Peyer's patch (tissue), 4 donors: ENCODE measurements around the gene LYL1. TPM values are rescaled to one million over a fixed set of nuclear protein-coding genes. Genes with fewer than 3 reads are reported as not detected.

Source experiments
- DNase-seq, 3 donors: peaks; one replicate each; pipeline ENCODE4 v3.0.0-alpha.2; 2017 to 2019
- H3K27ac ChIP-seq, 4 donors: fragments of 200-600 bp; sonication (generic); one replicate each; pipeline ENCODE4 v1.5.1; 2016 to 2019
- H3K27me3 ChIP-seq, 2 donors: fragments of 200-600 bp; sonication (generic); one replicate each; pipeline ENCODE4 v1.5.1; 2019
- H3K36me3 ChIP-seq, 3 donors: fragments of 200-600 bp; sonication (generic); one replicate each; pipeline ENCODE4 v1.5.1; 2016 to 2019
- H3K4me1 ChIP-seq, 4 donors: fragments of 200-600 bp; sonication (generic); one replicate each; pipeline ENCODE4 v1.5.1; 2016 to 2019
- H3K4me3 ChIP-seq, 4 donors: fragments of 200-600 bp; sonication (generic); 1 replicate in 3 of 4; 2 replicates in 1 of 4; pipeline ENCODE4 v1.5.1; 2016 to 2019; ENCODE audit warnings: mild to moderate bottlenecking in 1 of 4
- H3K9me3 ChIP-seq, 4 donors: fragments of 200-600 bp; sonication (generic); one replicate each; pipeline ENCODE4 v1.5.1; 2016 to 2019; ENCODE audit warnings: mild to moderate bottlenecking in 1 of 4
- CTCF ChIP-seq, 6 experiments: fragments of 450-650 bp in 4 of 6; fragments of 200-600 bp in 2 of 6; sonication (generic) in 1 of 6; IDR thresholded peaks; one replicate each; pipeline ENCODE4 v1.5.1; 2017 to 2019; ENCODE audit warnings: antibody characterized with exemption in 6 of 6, mild to moderate bottlenecking in 3 of 6, moderate library complexity in 1 of 6
- POLR2A ChIP-seq, 2 donors: fragments of 450-650 bp; IDR thresholded peaks; one replicate each; pipeline ENCODE4 v1.5.1; 2017; ENCODE audit warnings: antibody characterized with exemption in 2 of 2, mild to moderate bottlenecking in 2 of 2, moderate library complexity in 2 of 2
- total RNA-seq, 4 donors: library from RNA; depleted of rRNA; stranded (reverse); fragments of >200 nt; gene quantifications; one replicate each; pipeline ENCODE4 v1.1.0, GENCODE V29; 2016

Gene LYL1
- total RNA-seq, 4 donors from 2014 or later, result 1.2 to 21.5 (median 4.9) TPM

- TF ChIP-seq CTCF (IDR thresholded peaks at IDR 0.05) (no peak), POLR2A (IDR thresholded peaks at IDR 0.05) (no peak)
- Histone ChIP-seq H3K36me3 (peaks cover 0 to 8% (median 0%) of the 10 kb centered on the region in 3 donors), H3K4me3 (peak overlapping the region; percentile 30 to 70 (median 59)), H3K4me1 (peaks cover 3 to 62% (median 34%) of the 10 kb centered on the region in 4 donors), H3K27me3 (no peaks in the 10 kb centered on the region), H3K9me3 (no peaks in the 10 kb centered on the region), H3K27ac (peak overlapping the region; percentile 74 to 92 (median 90))
- peak in 2 of 3 donors; percentile 67 to 70 for DNase-seq
These were observed 5.0 kb downstream of the LYL1 start for GRCh38 chr19:13097463-13098258.

GRCh38 chr19:13097033-13097462, 5.6 kb downstream of the LYL1 start:
- Histone ChIP-seq H3K9me3 (no peaks in the 10 kb centered on the region), H3K27ac (peak overlapping the region in 3 of 4 donors; percentile 74 to 92 (median 88)), H3K4me1 (peaks cover 0 to 60% (median 34%) of the 10 kb centered on the region in 4 donors), H3K4me3 (peak overlapping the region in 3 of 4 donors; percentile 30 to 66 (median 52)), H3K27me3 (no peaks in the 10 kb centered on the region), H3K36me3 (peaks cover 0 to 8% (median 0%) of the 10 kb centered on the region in 3 donors)
- no peak for DNase-seq
- TF ChIP-seq CTCF (IDR thresholded peaks at IDR 0.05) (no peak), POLR2A (IDR thresholded peaks at IDR 0.05) (no peak)

- Histone ChIP-seq H3K4me1 (peaks cover 0 to 59% (median 34%) of the 10 kb centered on the region in 4 donors), H3K4me3 (peak overlapping the region in 3 of 4 donors; percentile 18 to 66 (median 27)), H3K36me3 (peaks cover 0 to 8% (median 0%) of the 10 kb centered on the region in 3 donors), H3K27ac (peak overlapping the region; percentile 49 to 92 (median 63)), H3K9me3 (no peaks in the 10 kb centered on the region), H3K27me3 (no peaks in the 10 kb centered on the region)
- TF ChIP-seq CTCF (IDR thresholded peaks at IDR 0.05), result peak in 2 of 6 experiments; percentile 9 to 11
- no peak for TF ChIP-seq POLR2A (IDR thresholded peaks at IDR 0.05)
- peak in 2 of 3 donors; percentile 57 to 69 for DNase-seq
These were observed 6.4 kb downstream of the LYL1 start for GRCh38 chr19:13095934-13096927.

GRCh38 chr19:13095393-13095784, 7.3 kb downstream of the LYL1 start:
- Histone ChIP-seq H3K27me3 (no peaks in the 10 kb centered on the region), H3K9me3 (no peaks in the 10 kb centered on the region), H3K4me3 (peak overlapping the region in 3 of 4 donors; percentile 18 to 66 (median 27)), H3K27ac (peak overlapping the region in 3 of 4 donors; percentile 6 to 92 (median 74)), H3K4me1 (peaks cover 0 to 59% (median 27%) of the 10 kb centered on the region in 4 donors), H3K36me3 (peaks cover 0 to 11% (median 0%) of the 10 kb centered on the region in 3 donors)
- DNase-seq, result peak in 2 of 3 donors; percentile 82 to 85
- TF ChIP-seq CTCF (IDR thresholded peaks at IDR 0.05) (no peak), POLR2A (IDR thresholded peaks at IDR 0.05) (no peak)
